ENCODE measurements around the gene USP25. TPM values are rescaled to one million over a fixed set of nuclear protein-coding genes. Genes with fewer than 3 reads are reported as not detected.

The USP25 gene
- total RNA-seq, 1 donor from 2014 or later: 53.2 TPM

DNA sequence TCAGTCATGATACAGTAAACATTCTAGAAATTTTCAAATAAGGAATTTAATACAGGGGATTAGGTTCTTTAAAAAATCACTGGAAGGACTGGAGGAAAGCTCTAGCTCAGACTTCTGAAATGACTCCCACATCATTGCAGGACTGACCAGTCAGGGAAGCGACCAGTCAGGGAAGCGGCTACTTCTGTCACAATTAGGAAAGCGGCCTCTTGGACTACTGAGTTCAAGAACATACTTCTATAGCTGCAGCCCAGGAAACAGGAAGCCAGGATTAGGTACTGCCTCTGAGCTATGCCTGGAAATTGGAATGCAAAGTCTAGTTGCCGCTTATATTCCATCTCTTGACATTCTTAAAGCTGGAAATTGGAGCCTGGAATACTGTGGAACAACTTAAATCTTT is 45.5 kb downstream of the USP25 start:
- H3K27ac ChIP-seq (replicated peaks): no peak overlapping the region
- no peak for DNase-seq
- H3K4me1 ChIP-seq: peaks cover 14% of the 10 kb centered on the region
- no peaks in the 10 kb centered on the region for H3K9me3 ChIP-seq (replicated peaks)
- no peaks in the 10 kb centered on the region for H3K36me3 ChIP-seq
- intact Hi-C loops (cut with micrococcal nuclease): no loop called here
- no peaks in the 10 kb centered on the region for H3K27me3 ChIP-seq (ENCODE audit: low read depth)
- TF ChIP-seq, protein P1, sequence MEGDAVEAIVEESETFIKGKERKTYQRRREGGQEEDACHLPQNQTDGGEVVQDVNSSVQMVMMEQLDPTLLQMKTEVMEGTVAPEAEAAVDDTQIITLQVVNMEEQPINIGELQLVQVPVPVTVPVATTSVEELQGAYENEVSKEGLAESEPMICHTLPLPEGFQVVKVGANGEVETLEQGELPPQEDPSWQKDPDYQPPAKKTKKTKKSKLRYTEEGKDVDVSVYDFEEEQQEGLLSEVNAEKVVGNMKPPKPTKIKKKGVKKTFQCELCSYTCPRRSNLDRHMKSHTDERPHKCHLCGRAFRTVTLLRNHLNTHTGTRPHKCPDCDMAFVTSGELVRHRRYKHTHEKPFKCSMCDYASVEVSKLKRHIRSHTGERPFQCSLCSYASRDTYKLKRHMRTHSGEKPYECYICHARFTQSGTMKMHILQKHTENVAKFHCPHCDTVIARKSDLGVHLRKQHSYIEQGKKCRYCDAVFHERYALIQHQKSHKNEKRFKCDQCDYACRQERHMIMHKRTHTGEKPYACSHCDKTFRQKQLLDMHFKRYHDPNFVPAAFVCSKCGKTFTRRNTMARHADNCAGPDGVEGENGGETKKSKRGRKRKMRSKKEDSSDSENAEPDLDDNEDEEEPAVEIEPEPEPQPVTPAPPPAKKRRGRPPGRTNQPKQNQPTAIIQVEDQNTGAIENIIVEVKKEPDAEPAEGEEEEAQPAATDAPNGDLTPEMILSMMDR (IDR thresholded peaks at IDR 0.05; ENCODE audit: borderline replicate concordance): no peak
- no peak overlapping the region for H3K4me3 ChIP-seq

DNA sequence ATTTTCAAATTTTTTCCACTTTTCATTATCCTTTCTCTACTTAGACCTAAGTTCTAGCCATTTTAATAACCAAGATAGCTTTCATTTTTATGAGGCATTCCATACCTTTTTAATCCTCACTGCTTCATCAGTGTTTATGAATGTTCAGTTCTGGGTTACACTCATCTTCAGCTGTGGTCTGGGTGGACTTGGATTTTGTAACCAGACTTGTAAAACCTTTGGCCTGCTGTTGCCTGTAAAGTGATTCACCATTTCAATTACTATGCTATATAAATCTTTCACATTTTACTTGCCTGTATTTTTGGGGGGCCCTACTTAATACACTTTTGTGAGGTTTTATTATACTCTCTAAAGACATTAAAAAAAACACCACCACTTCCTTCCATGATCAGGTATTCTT is 46.2 kb downstream of the USP25 start:
- no peak for DNase-seq
- Histone ChIP-seq H3K4me3 (no peak overlapping the region), H3K27ac (replicated peaks) (no peak overlapping the region), H3K36me3 (peaks cover 6% of the 10 kb centered on the region), H3K9me3 (replicated peaks) (no peaks in the 10 kb centered on the region), H3K27me3 (ENCODE audit: low read depth) (no peaks in the 10 kb centered on the region), H3K4me1 (peaks cover 14% of the 10 kb centered on the region)
- TF ChIP-seq, protein P1 (IDR thresholded peaks at IDR 0.05; ENCODE audit: borderline replicate concordance): no peak
- intact Hi-C loops (cut with micrococcal nuclease): no loop called here

DNA sequence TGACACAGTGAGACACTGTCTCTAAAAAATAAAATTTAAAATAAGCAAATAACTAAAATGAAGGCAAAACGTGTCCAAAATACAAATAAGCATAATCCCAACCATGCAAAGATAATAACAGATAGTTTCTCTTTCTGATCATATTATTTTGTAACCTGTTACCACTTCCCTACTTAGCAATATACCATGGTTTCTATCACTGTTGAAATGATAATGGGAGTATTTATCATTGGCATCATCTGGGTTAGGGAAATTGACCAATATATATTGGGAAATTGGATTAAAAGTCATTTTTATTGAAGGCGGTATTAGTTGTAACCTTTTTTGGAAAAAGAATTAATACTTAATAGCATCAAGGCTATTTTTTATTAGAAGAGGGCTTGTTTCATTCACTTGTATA is 47.0 kb downstream of the USP25 start:
- TF ChIP-seq, protein P1 (IDR thresholded peaks at IDR 0.05; ENCODE audit: borderline replicate concordance): no peak
- no peak for DNase-seq
- intact Hi-C loops (cut with micrococcal nuclease): no loop called here
- Histone ChIP-seq H3K27ac (replicated peaks) (no peak overlapping the region), H3K4me3 (no peak overlapping the region), H3K9me3 (replicated peaks) (no peaks in the 10 kb centered on the region), H3K27me3 (ENCODE audit: low read depth) (no peaks in the 10 kb centered on the region), H3K36me3 (peaks cover 15% of the 10 kb centered on the region), H3K4me1 (peaks cover 8% of the 10 kb centered on the region)

DNA sequence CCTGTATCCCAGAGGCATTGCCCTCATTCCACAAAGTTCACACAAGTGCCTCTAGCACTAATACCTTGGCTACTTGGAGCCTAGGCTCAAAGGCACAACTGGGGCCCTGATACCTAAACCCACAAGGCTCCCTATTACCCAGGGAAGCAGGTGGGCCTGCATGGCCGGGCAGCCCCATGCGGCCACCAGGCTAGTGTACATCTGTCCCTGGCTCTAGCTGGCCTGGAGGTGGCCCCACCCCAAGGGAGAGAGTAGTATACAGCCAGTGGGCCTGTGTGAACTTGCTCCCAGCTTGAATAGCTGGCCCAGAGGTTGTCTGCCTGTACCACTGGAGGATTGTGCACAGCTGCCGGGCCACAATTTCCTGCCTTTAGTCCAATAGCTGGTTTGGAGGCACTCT is 52.2 kb downstream of the USP25 start:
- H3K4me1 ChIP-seq: no peaks in the 10 kb centered on the region
- peaks cover 27% of the 10 kb centered on the region for H3K36me3 ChIP-seq
- H3K27me3 ChIP-seq (ENCODE audit: low read depth): no peaks in the 10 kb centered on the region
- intact Hi-C loops (cut with micrococcal nuclease): no loop called here
- TF ChIP-seq, protein P1 (IDR thresholded peaks at IDR 0.05; ENCODE audit: borderline replicate concordance): no peak
- H3K4me3 ChIP-seq: no peak overlapping the region
- H3K27ac ChIP-seq (replicated peaks): no peak overlapping the region
- no peak for DNase-seq
- H3K9me3 ChIP-seq (replicated peaks): no peaks in the 10 kb centered on the region

DNA sequence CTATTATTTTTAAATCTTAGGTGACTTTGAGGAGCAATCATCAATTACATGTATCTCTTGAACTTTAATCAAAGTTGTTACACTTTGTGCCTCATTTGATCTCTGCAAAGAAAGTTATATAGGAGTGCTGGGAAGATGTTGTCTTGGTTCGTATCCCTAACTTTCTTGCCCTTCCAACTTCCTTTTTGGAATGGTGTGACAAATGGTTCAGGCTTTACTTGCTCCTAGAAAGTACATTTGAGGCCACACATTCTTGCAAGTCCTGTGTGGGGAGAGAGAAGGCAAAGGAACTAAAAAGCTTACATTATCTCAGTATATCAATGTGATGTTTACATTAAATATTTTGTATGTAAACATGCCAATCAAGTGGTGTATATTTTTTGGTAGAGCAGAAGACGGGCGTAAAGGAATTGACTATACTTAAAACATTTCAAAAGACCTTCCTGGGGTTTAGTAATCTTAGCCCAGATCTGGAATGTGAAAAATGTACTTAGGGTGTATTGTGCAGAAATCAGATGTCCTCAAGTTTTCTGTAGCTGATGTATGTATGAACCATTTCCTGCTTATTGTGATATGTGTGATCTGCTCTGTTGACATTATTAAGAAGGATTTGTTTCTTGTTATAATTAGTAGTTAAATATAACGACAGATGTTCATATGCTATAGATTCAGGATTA is 59.2 kb downstream of the USP25 start:
- TF ChIP-seq, protein P1 (IDR thresholded peaks at IDR 0.05; ENCODE audit: borderline replicate concordance): no peak
- intact Hi-C loops (cut with micrococcal nuclease): no loop called here
- Histone ChIP-seq H3K27ac (replicated peaks) (no peak overlapping the region), H3K4me3 (no peak overlapping the region), H3K4me1 (no peaks in the 10 kb centered on the region), H3K36me3 (no peaks in the 10 kb centered on the region), H3K27me3 (ENCODE audit: low read depth) (no peaks in the 10 kb centered on the region), H3K9me3 (replicated peaks) (no peaks in the 10 kb centered on the region)
- no peak for DNase-seq

All from left ventricle myocardium inferior (tissue), 1 donor.